Activated CD4-positive, alpha-beta T cell treated with anti-CD3 and anti-CD28 coated beads for 1 hour (primary cell): ENCODE measurements around the gene KIF7.
"Not testable (repeated sequence)": the region's sequence is repeated elsewhere in the genome, so short reads cannot be mapped to it uniquely, and the experiment has no call there.

Experiments
- DNase-seq: peaks from one replicate; pipeline ENCODE4 v3.0.0-alpha.2; 2020

KIF7 gene

GRCh38 chr15:89611317-89611716 is 44.0 kb downstream of the KIF7 start:
- DNase-seq, result no peak

- DNase-seq, result no peak
Observed at GRCh38 chr15:89599021-89599420, 56.2 kb downstream of the KIF7 start.

DNA sequence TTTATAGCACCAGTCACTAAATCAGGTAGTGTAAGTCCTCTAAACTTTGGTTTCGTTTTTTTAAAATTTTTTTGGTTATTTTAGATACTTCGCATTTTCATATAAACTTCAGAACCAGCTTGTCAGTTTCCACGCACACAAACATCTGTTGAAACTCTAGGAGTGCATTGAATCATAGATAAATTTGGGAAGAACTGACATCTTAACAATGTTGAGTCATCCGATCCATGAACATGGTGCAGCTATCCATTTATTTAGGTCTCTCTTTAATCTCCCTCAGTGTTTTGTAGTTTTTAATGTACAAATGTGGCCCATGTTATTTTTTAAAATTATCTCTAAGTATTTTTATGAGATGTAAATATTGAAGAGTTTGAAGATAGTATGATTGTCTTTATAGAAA is 62.2 kb downstream of the KIF7 start:
- no peak for DNase-seq

GRCh38 chr15:89591834-89592233 is 63.4 kb downstream of the KIF7 start:
- DNase-seq, result no peak

DNA sequence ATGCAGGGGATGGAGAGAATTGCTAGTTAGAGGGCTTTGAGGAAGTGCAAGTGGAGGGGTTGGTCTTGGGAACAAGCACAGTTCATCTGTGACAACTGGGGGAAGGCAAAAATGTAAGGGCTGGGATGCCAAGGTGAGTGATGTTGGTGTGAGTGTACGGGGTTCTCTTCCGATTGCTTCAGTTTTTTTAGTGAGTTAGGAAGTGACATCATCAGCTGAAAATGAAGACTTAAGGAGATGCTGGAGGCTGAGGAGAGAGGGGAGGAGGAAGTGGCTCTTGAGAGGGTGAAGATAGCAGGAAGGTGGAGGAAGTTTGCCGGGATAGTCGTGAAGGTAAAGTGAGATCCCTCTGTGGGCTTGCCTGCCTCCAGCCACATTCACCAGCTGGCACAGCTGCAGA is 67.3 kb downstream of the KIF7 start:
- DNase-seq, result no peak

- no peak for DNase-seq
Observed at GRCh38 chr15:89586651-89587050, 68.6 kb downstream of the KIF7 start.

DNA sequence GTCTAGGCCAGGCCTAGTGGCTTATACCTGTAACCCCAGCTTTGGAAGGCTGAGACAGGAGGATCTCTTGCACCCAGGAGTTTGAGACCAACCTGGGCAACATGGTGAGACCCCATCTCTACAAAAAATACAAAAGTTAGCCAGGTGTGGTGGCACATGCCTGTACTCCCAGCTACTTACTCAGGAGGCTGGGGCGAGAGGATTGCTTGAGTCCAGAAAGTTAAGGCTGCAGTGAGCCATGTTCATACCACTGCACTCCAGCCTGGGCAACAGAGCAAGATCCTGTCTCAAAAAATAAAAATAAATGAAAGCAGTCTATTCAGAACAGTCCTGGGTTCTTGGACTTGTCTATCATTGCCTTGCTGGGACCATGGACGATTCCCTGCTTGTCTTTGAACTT is 74.5 kb downstream of the KIF7 start:
- DNase-seq, result not testable (repeated sequence)

- no peak for DNase-seq
Observed at GRCh38 chr15:89578146-89578545, 77.1 kb downstream of the KIF7 start.
